ACHN (cell line): ENCODE results near the gene DGCR2.
"Not testable (repeated sequence)": the region's sequence is repeated elsewhere in the genome, so short reads cannot be mapped to it uniquely, and the experiment has no call there.

ENCODE experiments used
- DNase-seq: peaks from one replicate; pipeline ENCODE4 v3.0.0-alpha.2; 2015
- in situ Hi-C: cut with HindIII; loops from 2 replicates; pipeline ENCODE4 v1.10.0; 2017; ENCODE audit warnings: low sequenced_read_pairs, low pct_ligation_motif_present, low pct_unique_long_range_greater_than_20kb

Gene DGCR2

DNA sequence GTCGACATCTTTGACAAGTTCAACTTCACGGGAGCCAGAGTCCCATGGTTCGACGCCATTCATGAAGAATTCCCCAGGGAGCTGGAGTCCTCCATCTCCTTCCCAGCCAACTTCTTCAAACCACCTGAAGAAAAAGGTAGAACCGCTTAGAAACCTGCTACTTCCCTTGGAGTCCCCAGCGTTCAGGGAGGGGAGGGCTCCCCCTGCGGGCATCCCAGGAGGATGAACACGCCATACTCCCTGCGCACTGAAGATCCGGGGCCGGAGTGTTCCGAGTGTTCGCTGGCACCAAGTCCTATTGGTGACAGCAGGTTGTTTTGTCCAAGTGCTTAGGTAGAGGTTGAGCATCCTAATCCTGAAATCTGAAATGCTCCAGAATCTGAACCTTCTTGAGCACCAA lies 134.4 kb downstream of the DGCR2 start:
- no peak for DNase-seq
- in situ Hi-C loops = no loop called here

DNA sequence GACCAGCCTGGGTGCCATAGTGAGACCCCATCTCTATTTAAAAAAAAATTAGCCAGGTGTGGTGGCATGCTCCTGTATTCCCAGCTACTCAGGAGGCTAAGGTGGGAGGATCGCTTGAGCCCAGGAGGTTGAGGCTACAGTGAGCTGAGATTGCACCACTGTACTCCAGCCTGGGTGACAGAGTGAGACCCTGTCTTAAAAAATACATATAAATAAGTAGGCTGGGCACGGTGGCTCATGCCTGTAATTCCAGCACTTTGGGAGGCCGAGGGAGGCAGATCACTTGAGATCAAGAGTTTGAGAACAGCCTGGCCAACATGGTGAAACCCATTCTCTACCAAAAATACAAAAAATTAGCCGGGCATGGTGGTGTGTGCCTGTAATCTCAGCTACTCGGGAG lies 135.1 kb downstream of the DGCR2 start:
- DNase-seq, in situ Hi-C loops: not testable (repeated sequence)
